ACHN (cell line): Measurements from ENCODE around the gene HNRNPLL.

Experiments
- DNase-seq: peaks from one replicate; pipeline ENCODE4 v3.0.0-alpha.2; 2015
- in situ Hi-C: cut with HindIII; loops from 2 replicates; pipeline ENCODE4 v1.10.0; 2017; ENCODE audit warnings: low sequenced_read_pairs, low pct_ligation_motif_present, low pct_unique_long_range_greater_than_20kb

The HNRNPLL gene

GRCh38 chr2:38599706-38600105, 3.0 kb downstream of the HNRNPLL start:
- in situ Hi-C loops, result loop anchor here (25.0 kb wide), 1 partner anchor 138 kb away; no protein-coding TSS in a partner anchor
- DNase-seq, result no peak

GRCh38 chr2:38598991-38599295, 3.8 kb downstream of the HNRNPLL start:
- DNase-seq, result no peak
- in situ Hi-C loops, result loop anchor here (25.0 kb wide), 1 partner anchor 138 kb away; no protein-coding TSS in a partner anchor

- in situ Hi-C loops, result loop anchor here (25.0 kb wide), 1 partner anchor 139 kb away; no protein-coding TSS in a partner anchor
- no peak for DNase-seq
Measured at GRCh38 chr2:38598200-38598990, 4.3 kb downstream of the HNRNPLL start.

GRCh38 chr2:38597115-38597514, 5.6 kb downstream of the HNRNPLL start:
- in situ Hi-C loops, result loop anchor here (25.0 kb wide), 1 partner anchor 140 kb away; no protein-coding TSS in a partner anchor
- no peak for DNase-seq

GRCh38 chr2:38596229-38596628, 6.5 kb downstream of the HNRNPLL start:
- in situ Hi-C loops, result loop anchor here (25.0 kb wide), 1 partner anchor 141 kb away; no protein-coding TSS in a partner anchor
- DNase-seq, result no peak

GRCh38 chr2:38592951-38593350, 9.8 kb downstream of the HNRNPLL start:
- in situ Hi-C loops, result loop anchor here (25.0 kb wide), 1 partner anchor 144 kb away; no protein-coding TSS in a partner anchor
- no peak for DNase-seq

- in situ Hi-C loops, result loop anchor here (25.0 kb wide), 1 partner anchor 146 kb away; no protein-coding TSS in a partner anchor
- DNase-seq, result no peak
Measured at GRCh38 chr2:38591152-38591551, 11.6 kb downstream of the HNRNPLL start.

GRCh38 chr2:38590053-38590452, 12.7 kb downstream of the HNRNPLL start:
- DNase-seq, result peak; percentile 35
- in situ Hi-C loops, result loop anchor here (25.0 kb wide), 1 partner anchor 147 kb away; no protein-coding TSS in a partner anchor

GRCh38 chr2:38586931-38587330, 15.8 kb downstream of the HNRNPLL start:
- DNase-seq, result no peak
- in situ Hi-C loops, result loop anchor here (25.0 kb wide), 1 partner anchor 150 kb away; no protein-coding TSS in a partner anchor

- in situ Hi-C loops, result loop anchor here (25.0 kb wide), 1 partner anchor 152 kb away; no protein-coding TSS in a partner anchor
- no peak for DNase-seq
Measured at GRCh38 chr2:38584881-38585280, 17.8 kb downstream of the HNRNPLL start.

- in situ Hi-C loops, result loop anchor here (25.0 kb wide), 1 partner anchor 153 kb away; no protein-coding TSS in a partner anchor
- no peak for DNase-seq
Measured at GRCh38 chr2:38583994-38584393, 18.7 kb downstream of the HNRNPLL start.

GRCh38 chr2:38583524-38583923, 19.2 kb downstream of the HNRNPLL start:
- in situ Hi-C loops, result loop anchor here (25.0 kb wide), 1 partner anchor 154 kb away; no protein-coding TSS in a partner anchor
- no peak for DNase-seq

GRCh38 chr2:38581193-38582147, 21.3 kb downstream of the HNRNPLL start:
- DNase-seq, result peak; percentile 80
- in situ Hi-C loops, result loop anchor here (25.0 kb wide), 1 partner anchor 156 kb away; no protein-coding TSS in a partner anchor

- DNase-seq, result no peak
- in situ Hi-C loops, result loop anchor here (25.0 kb wide), 1 partner anchor 157 kb away; no protein-coding TSS in a partner anchor
Measured at GRCh38 chr2:38580115-38580636, 22.6 kb downstream of the HNRNPLL start.

- no peak for DNase-seq
- in situ Hi-C loops, result loop anchor here (25.0 kb wide), 1 partner anchor 158 kb away; no protein-coding TSS in a partner anchor
Measured at GRCh38 chr2:38578832-38579231, 23.9 kb downstream of the HNRNPLL start.

GRCh38 chr2:38574278-38574677, 28.4 kb downstream of the HNRNPLL start:
- DNase-seq, result no peak
- in situ Hi-C loops, result no loop called here

GRCh38 chr2:38572167-38572566, 30.6 kb downstream of the HNRNPLL start:
- in situ Hi-C loops, result no loop called here
- DNase-seq, result no peak

- no peak for DNase-seq
- in situ Hi-C loops, result no loop called here
Measured at GRCh38 chr2:38571193-38571592, 31.5 kb downstream of the HNRNPLL start.
